ENCODE measurements around the gene ZCCHC24. TPM values are rescaled to one million over a fixed set of nuclear protein-coding genes. Genes with fewer than 3 reads are reported as not detected.

The ZCCHC24 gene
- total and polyA plus RNA-seq, 2 of the 8 experiments (the other 6 are each of a cell fraction or from before 2014, with no cell fraction given), result 3.9 to 6.9 TPM

DNA sequence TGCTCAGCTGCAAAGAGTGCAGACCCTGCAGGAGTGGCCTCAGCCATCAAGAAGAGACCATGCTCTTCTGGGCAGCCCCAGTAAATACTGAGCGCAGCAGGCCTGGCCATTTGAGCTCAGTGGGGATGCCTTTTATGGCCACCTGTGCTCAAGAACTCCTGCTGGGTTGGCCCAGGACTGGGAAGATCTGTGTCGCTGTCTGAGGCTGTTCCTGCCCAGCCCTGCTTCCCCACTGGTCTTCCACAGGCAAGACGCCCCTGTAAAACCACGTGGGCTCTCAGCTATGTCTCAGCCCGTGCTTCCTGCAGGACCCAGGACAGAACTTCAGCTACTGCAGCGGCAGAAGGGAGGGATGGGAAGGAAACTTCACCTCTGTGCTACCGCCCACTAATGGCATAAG lies 108.7 kb downstream of the ZCCHC24 start:
- H3K27ac ChIP-seq (ENCODE audit: low read depth, low read length), result no peak overlapping the region
- 76% methylated on average over 7 of the region's 7 CpGs; no CpG with 5 or more reads in 1 of the 2 experiments for WGBS, 2 experiments (ENCODE audit: extremely low coverage in 1 of 2, insufficient coverage in 1 of 2, insufficient read length in 1 of 2, insufficient replicate concordance in 2 of 2, low coverage in 1 of 2, low lambda C conversion rate in 2 of 2, missing lambda C conversion rate in 1 of 2)
- no peak overlapping the region for H4K91ac ChIP-seq (replicated peaks; ENCODE audit: insufficient read length, low read length)
- H3K14ac ChIP-seq (ENCODE audit: insufficient read length), result no peak overlapping the region
- no peaks in the 10 kb centered on the region for H4K20me1 ChIP-seq (replicated peaks in 1 of 2; ENCODE audit: control insufficient read depth in 1 of 2, insufficient read depth in 2 of 2, low read length in 2 of 2)
- H2BK5ac ChIP-seq (ENCODE audit: low read depth, low read length), result no peak overlapping the region
- H3K9ac ChIP-seq (replicated peaks in 1 of 4; ENCODE audit: extremely low read depth in 1 of 4, low read depth in 3 of 4, low read length in 3 of 4), result no peak overlapping the region
- H3K56ac ChIP-seq (replicated peaks; ENCODE audit: insufficient read length, low read depth, low read length), result no peak overlapping the region
- H3K4ac ChIP-seq (replicated peaks; ENCODE audit: insufficient read length, low read depth, low read length), result no peak overlapping the region
- no peak overlapping the region for H2AFZ ChIP-seq (ENCODE audit: low read length)
- no peaks in the 10 kb centered on the region for H3K79me2 ChIP-seq (ENCODE audit: control insufficient read depth in 1 of 2, insufficient read depth in 2 of 2, low read length in 2 of 2)
- POLR2A ChIA-PET (ENCODE audit: partially characterized antibody), result interaction anchor here (0.7 to 1.2 kb wide), 2 partner anchors 10 to 53 kb away, joined by 3 to 5 read pairs; no protein-coding TSS in a partner anchor
- FAIRE-seq (no peak), DNase-seq (ENCODE audit: low read depth in 1 of 2, low spot score in 2 of 2) (no peak)
- H4K8ac ChIP-seq (ENCODE audit: extremely low read depth, insufficient read depth, low read length), result no peak overlapping the region
- CTCF ChIA-PET (ENCODE audit: partially characterized antibody), result interaction anchor here (0.7 to 4.5 kb wide), 3 partner anchors 8 to 14 kb away, joined by 4 to 29 read pairs (median 13); no protein-coding TSS in a partner anchor
- H3K4me1 ChIP-seq (replicated peaks in 1 of 4; ENCODE audit: control insufficient read depth in 3 of 4, insufficient read depth in 4 of 4, low read length in 3 of 4), result peaks cover 0 to 11% (median 0%) of the 10 kb centered on the region in 4 experiments; a peak in 3 of 7 replicates
- H3K4me2 ChIP-seq (ENCODE audit: insufficient read depth in 1 of 2, low read depth in 2 of 2, low read length in 2 of 2), result no peak overlapping the region
- H3K18ac ChIP-seq (ENCODE audit: extremely low read depth, low read length), result no peak overlapping the region
- no peaks in the 10 kb centered on the region for H3K79me1 ChIP-seq (ENCODE audit: low read depth, low read length)
- H3K27me3 ChIP-seq (replicated peaks in 1 of 4; ENCODE audit: control insufficient read depth in 3 of 4, extremely low read depth in 1 of 4, insufficient read depth in 3 of 4, low read length in 3 of 4), result no peaks in the 10 kb centered on the region
- H3K23me2 ChIP-seq (ENCODE audit: low read depth, low read length), result no peaks in the 10 kb centered on the region
- TF ChIP-seq EGR1 (IDR thresholded peaks at IDR 0.05; ENCODE audit: borderline replicate concordance, low read depth, low read length) (no peak), RXRA (IDR thresholded peaks at IDR 0.05; ENCODE audit: insufficient read depth, low read depth, low read length) (no peak), KDM5A (IDR thresholded peaks at IDR 0.05; ENCODE audit: low read length) (no peak), POU5F1 (IDR thresholded peaks at IDR 0.05; ENCODE audit: low read depth, low read length) (no peak), RFX5 (IDR thresholded peaks at IDR 0.05; ENCODE audit: borderline replicate concordance, low read depth, low read length) (no peak), RAD21 (IDR thresholded peaks at IDR 0.05 in 1 of 2, conservative IDR thresholded peaks at IDR 0.05 in 1 of 2; ENCODE audit: low read depth in 2 of 2, low read length in 2 of 2) (0 out of 4 replicates have a peak, but pooled peaks of 1 of the 2 experiments have one; percentile 5), TEAD4 (IDR thresholded peaks at IDR 0.05; ENCODE audit: low read depth, low read length) (no peak), GABPA (IDR thresholded peaks at IDR 0.05; ENCODE audit: borderline replicate concordance, insufficient read depth, low read length) (no peak)
- H2BK20ac ChIP-seq (ENCODE audit: low read length), result no peak overlapping the region
- no peak overlapping the region for H2BK120ac ChIP-seq (replicated peaks; ENCODE audit: low read depth, low read length)
- no peak overlapping the region for H2BK15ac ChIP-seq (ENCODE audit: low read length)
- H2AK5ac ChIP-seq (ENCODE audit: low read depth, low read length), result no peak overlapping the region
- no peaks in the 10 kb centered on the region for H3K36me3 ChIP-seq (ENCODE audit: control insufficient read depth in 2 of 4, insufficient read depth in 4 of 4, low read length in 3 of 4)
- no peak overlapping the region for H3K4me3 ChIP-seq (ENCODE audit: extremely low read depth in 1 of 4, insufficient read depth in 2 of 4, low read depth in 3 of 4, low read length in 4 of 4)
- no peak overlapping the region for H3K23ac ChIP-seq (ENCODE audit: insufficient read length)
- no peak overlapping the region for H4K5ac ChIP-seq (ENCODE audit: insufficient read length, low read depth, low read length)
- H2BK12ac ChIP-seq (ENCODE audit: low read depth, low read length), result no peak overlapping the region
- peaks cover 2 to 4% of the 10 kb centered on the region in 2 experiments; a peak in 2 of 4 replicates for H3K9me3 ChIP-seq (ENCODE audit: insufficient read depth in 2 of 2, low read depth in 1 of 2, low read length in 1 of 2)
